ENCODE measurements around the gene PACRGL.

Gene PACRGL

DNA sequence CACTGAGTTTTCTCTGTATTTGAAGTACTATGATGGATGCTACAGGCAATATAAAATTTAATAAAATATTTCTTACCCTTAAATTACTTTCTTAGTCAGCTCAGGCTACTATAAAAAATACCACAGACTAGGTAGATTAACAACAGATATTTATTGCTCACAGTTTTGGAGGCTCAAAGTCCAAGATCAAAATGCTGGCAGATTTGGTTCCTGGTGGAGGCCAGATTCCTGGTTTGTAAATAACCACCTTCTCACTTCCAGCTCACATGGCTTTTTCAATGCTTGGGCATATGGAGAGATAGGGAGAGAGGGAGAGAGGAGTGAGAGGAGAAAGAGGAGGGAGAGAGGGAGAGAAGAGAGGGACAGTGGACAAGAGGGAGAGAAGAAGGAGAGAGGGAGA is 24.5 kb upstream of the PACRGL start:
- DNase-seq (ENCODE audit: low read depth, low spot score) = no peak
- TF ChIP-seq, protein P1, sequence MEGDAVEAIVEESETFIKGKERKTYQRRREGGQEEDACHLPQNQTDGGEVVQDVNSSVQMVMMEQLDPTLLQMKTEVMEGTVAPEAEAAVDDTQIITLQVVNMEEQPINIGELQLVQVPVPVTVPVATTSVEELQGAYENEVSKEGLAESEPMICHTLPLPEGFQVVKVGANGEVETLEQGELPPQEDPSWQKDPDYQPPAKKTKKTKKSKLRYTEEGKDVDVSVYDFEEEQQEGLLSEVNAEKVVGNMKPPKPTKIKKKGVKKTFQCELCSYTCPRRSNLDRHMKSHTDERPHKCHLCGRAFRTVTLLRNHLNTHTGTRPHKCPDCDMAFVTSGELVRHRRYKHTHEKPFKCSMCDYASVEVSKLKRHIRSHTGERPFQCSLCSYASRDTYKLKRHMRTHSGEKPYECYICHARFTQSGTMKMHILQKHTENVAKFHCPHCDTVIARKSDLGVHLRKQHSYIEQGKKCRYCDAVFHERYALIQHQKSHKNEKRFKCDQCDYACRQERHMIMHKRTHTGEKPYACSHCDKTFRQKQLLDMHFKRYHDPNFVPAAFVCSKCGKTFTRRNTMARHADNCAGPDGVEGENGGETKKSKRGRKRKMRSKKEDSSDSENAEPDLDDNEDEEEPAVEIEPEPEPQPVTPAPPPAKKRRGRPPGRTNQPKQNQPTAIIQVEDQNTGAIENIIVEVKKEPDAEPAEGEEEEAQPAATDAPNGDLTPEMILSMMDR (IDR thresholded peaks at IDR 0.05; ENCODE audit: low read depth, low read length) = no peak
- H3K4me3 ChIP-seq (ENCODE audit: low read depth, low read length) = no peak overlapping the region
- in situ Hi-C loops (cut with HindIII; ENCODE audit: low sequenced_read_pairs) = no loop called here

GRCh38 chr4:20676501-20677197 is 23.6 kb upstream of the PACRGL start:
- no peak overlapping the region for H3K4me3 ChIP-seq (ENCODE audit: low read depth, low read length)
- TF ChIP-seq, protein P1 (IDR thresholded peaks at IDR 0.05; ENCODE audit: low read depth, low read length) = no peak
- in situ Hi-C loops (cut with HindIII; ENCODE audit: low sequenced_read_pairs) = no loop called here
- DNase-seq (ENCODE audit: low read depth, low spot score) = no peak

- no peak for DNase-seq (ENCODE audit: low read depth, low spot score)
Observed at GRCh38 chr4:20678400-20678799, 21.9 kb upstream of the PACRGL start.

GRCh38 chr4:20679951-20680350 is 20.3 kb upstream of the PACRGL start:
- in situ Hi-C loops (cut with HindIII; ENCODE audit: low sequenced_read_pairs) = no loop called here
- H3K4me3 ChIP-seq (ENCODE audit: low read depth, low read length) = no peak overlapping the region
- TF ChIP-seq, protein P1 (IDR thresholded peaks at IDR 0.05; ENCODE audit: low read depth, low read length) = no peak
- no peak for DNase-seq (ENCODE audit: low read depth, low spot score)

More at GRCh38 chr4:20678400-20678799, 21.9 kb upstream of the PACRGL start:
- TF ChIP-seq, protein P1 (IDR thresholded peaks at IDR 0.05; ENCODE audit: low read depth, low read length) = no peak
- in situ Hi-C loops (cut with HindIII; ENCODE audit: low sequenced_read_pairs) = no loop called here
- no peak overlapping the region for H3K4me3 ChIP-seq (ENCODE audit: low read depth, low read length)

DNA sequence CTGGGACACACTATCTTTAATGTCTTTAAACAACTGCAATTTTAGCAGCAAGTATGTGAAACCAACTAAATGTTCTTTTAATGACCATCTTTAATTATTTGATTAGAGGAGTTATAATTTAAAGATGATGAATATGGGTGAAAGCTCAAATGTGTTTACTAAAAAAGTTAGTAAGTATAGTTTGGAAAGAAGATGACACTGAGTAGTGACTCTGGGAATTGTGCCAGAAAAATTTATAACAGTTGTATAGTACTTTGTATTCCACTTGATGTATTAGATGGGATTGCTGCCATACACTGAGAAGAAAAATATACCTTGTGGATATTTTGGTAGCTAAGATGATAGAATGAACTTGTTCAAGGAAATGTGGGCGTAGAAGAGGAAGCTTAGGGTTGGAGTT is 19.5 kb upstream of the PACRGL start:
- in situ Hi-C loops (cut with HindIII; ENCODE audit: low sequenced_read_pairs) = no loop called here
- TF ChIP-seq, protein P1 (IDR thresholded peaks at IDR 0.05; ENCODE audit: low read depth, low read length) = no peak
- H3K4me3 ChIP-seq (ENCODE audit: low read depth, low read length) = no peak overlapping the region
- no peak for DNase-seq (ENCODE audit: low read depth, low spot score)

DNA sequence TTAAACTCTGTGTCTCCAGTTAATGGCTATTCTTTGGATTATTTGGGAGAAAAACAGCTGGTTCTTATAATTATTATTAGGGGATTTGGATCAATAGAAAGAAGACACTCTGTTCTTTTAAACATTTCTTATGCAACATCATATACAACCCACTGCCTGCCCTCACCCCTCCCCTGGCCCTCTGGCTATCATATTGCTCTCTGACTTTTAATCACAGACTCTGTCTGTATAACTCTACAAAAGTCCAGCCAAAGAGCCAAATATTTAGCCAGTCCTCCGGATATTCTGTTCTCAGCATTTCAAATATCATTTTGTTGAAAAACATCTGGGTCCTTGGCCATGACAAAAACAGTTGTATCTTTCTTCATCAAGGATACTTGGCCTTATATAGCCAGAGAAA is 19.0 kb upstream of the PACRGL start:
- no peak overlapping the region for H3K4me3 ChIP-seq (ENCODE audit: low read depth, low read length)
- TF ChIP-seq, protein P1 (IDR thresholded peaks at IDR 0.05; ENCODE audit: low read depth, low read length) = no peak
- DNase-seq (ENCODE audit: low read depth, low spot score) = no peak
- in situ Hi-C loops (cut with HindIII; ENCODE audit: low sequenced_read_pairs) = no loop called here
